Skeletal muscle tissue (tissue), 4 donors: ENCODE results near the gene PIGS. TPM values are rescaled to one million over a fixed set of nuclear protein-coding genes. Genes with fewer than 3 reads are reported as not detected.
"Not testable (repeated sequence)": the region's sequence is repeated elsewhere in the genome, so short reads cannot be mapped to it uniquely, and the experiment has no call there.

Experiments used
- H3K27ac ChIP-seq: one replicate; pipeline ENCODE4 v1.7.0; 2013; ENCODE audit warnings: mild to moderate bottlenecking, low read depth, low read length, inconsistent platforms
- H3K27me3 ChIP-seq, 3 donors: one replicate each; pipeline ENCODE4 v1.7.0; 2013; ENCODE audit warnings: low read length in 3 of 3; ENCODE audit not compliant: control insufficient read depth in 3 of 3, insufficient read depth in 3 of 3
- H3K36me3 ChIP-seq, 3 donors: one replicate each; pipeline ENCODE4 v1.7.0; 2013; ENCODE audit warnings: low read length in 3 of 3; ENCODE audit not compliant: control insufficient read depth in 3 of 3, insufficient read depth in 3 of 3
- H3K4me1 ChIP-seq, 3 donors: one replicate each; pipeline ENCODE4 v1.7.0; 2013; ENCODE audit warnings: low read length in 3 of 3, mild to moderate bottlenecking in 3 of 3; ENCODE audit not compliant: control insufficient read depth in 3 of 3, insufficient read depth in 3 of 3
- H3K4me3 ChIP-seq, 3 donors: one replicate each; pipeline ENCODE4 v1.7.0; 2013; ENCODE audit warnings: low read length in 3 of 3
- H3K9ac ChIP-seq, 3 donors: one replicate each; pipeline ENCODE4 v1.7.0; 2013; ENCODE audit warnings: low read length in 3 of 3, mild to moderate bottlenecking in 3 of 3, moderate library complexity in 2 of 3, low read depth in 1 of 3
- H3K9me3 ChIP-seq, 3 donors: one replicate each; pipeline ENCODE4 v1.7.0; 2013; ENCODE audit warnings: low read length in 3 of 3; ENCODE audit not compliant: control insufficient read depth in 3 of 3
- total RNA-seq: library from RNA; depleted of rRNA; stranded (reverse); fragments of >200 nt; gene quantifications from one replicate; pipeline ENCODE4 v1.2.3, GENCODE V29; 2014
- donor health status: Osteomylitis.

PIGS gene
- total RNA-seq, 1 donor from 2014 or later: 19.3 TPM

GRCh38 chr17:28604031-28604430 is 32.7 kb upstream of the PIGS start:
- not testable (repeated sequence) for H3K27ac ChIP-seq, H3K9me3 ChIP-seq, H3K27me3 ChIP-seq, H3K9ac ChIP-seq, H3K4me3 ChIP-seq, H3K36me3 ChIP-seq
- H3K4me1 ChIP-seq: peaks cover 7 to 10% (median 10%) of the 10 kb centered on the region in 3 donors

- peaks cover 0 to 3% (median 0%) of the 10 kb centered on the region in 3 donors for H3K27me3 ChIP-seq
Observed at GRCh38 chr17:28599311-28600184, 28.2 kb upstream of the PIGS start.

GRCh38 chr17:28598799-28599310 is 27.5 kb upstream of the PIGS start, which contains the start of gene SPAG5:
TSS of gene SPAG5 (minus strand) at chr17:28599025. CDS start at chr17:28598946, 79 bp downstream.
- Histone ChIP-seq H3K4me3 (peak within 1 kb of the TSS; percentile 67 to 94 (median 81)), H3K27ac (peak within 1 kb of the TSS; percentile 93), H3K9me3 (no peaks in the 10 kb centered on the region), H3K4me1 (peaks cover 15 to 19% (median 16%) of the 10 kb centered on the region in 3 donors), H3K9ac (peak within 1 kb of the TSS; percentile 83 to 90 (median 89)), H3K27me3 (peaks cover 0 to 3% (median 0%) of the 10 kb centered on the region in 3 donors), H3K36me3 (no peaks in the 10 kb centered on the region)

More at GRCh38 chr17:28599311-28600184, 28.2 kb upstream of the PIGS start:
- peak overlapping the region; percentile 67 to 94 (median 81) for H3K4me3 ChIP-seq
- H3K4me1 ChIP-seq: peaks cover 15 to 19% (median 16%) of the 10 kb centered on the region in 3 donors
- no peaks in the 10 kb centered on the region for H3K9me3 ChIP-seq
- no peaks in the 10 kb centered on the region for H3K36me3 ChIP-seq
- peak overlapping the region; percentile 83 to 90 (median 89) for H3K9ac ChIP-seq
- peak overlapping the region; percentile 93 for H3K27ac ChIP-seq

- peaks cover 15 to 19% (median 16%) of the 10 kb centered on the region in 3 donors for H3K4me1 ChIP-seq
- peak overlapping the region in 2 of 3 donors; percentile 45 to 53 for H3K9ac ChIP-seq
- H3K36me3 ChIP-seq: no peaks in the 10 kb centered on the region
- H3K27me3 ChIP-seq: peaks cover 0 to 3% (median 0%) of the 10 kb centered on the region in 3 donors
- H3K27ac ChIP-seq: no peak overlapping the region
- no peaks in the 10 kb centered on the region for H3K9me3 ChIP-seq
- peak overlapping the region; percentile 67 to 94 (median 81) for H3K4me3 ChIP-seq
Observed at GRCh38 chr17:28598389-28598788, 27.1 kb upstream of the PIGS start.

GRCh38 chr17:28597606-28598383 is 26.5 kb upstream of the PIGS start:
- Histone ChIP-seq H3K4me3 (peak overlapping the region in 2 of 3 donors; percentile 67 to 94), H3K9me3 (no peaks in the 10 kb centered on the region), H3K36me3 (no peaks in the 10 kb centered on the region), H3K27ac (no peak overlapping the region), H3K4me1 (peaks cover 15 to 19% (median 16%) of the 10 kb centered on the region in 3 donors), H3K27me3 (peaks cover 0 to 3% (median 0%) of the 10 kb centered on the region in 3 donors), H3K9ac (no peak overlapping the region)

GRCh38 chr17:28592260-28592659 is 20.9 kb upstream of the PIGS start:
- no peaks in the 10 kb centered on the region for H3K36me3 ChIP-seq

GRCh38 chr17:28585851-28586250 is 14.5 kb upstream of the PIGS start:
- Histone ChIP-seq H3K4me1 (no peaks in the 10 kb centered on the region), H3K9ac (no peak overlapping the region), H3K4me3 (no peak overlapping the region), H3K36me3 (peaks cover 7 to 10% (median 8%) of the 10 kb centered on the region in 3 donors), H3K9me3 (no peaks in the 10 kb centered on the region), H3K27me3 (no peaks in the 10 kb centered on the region), H3K27ac (no peak overlapping the region)

More at GRCh38 chr17:28592260-28592659, 20.9 kb upstream of the PIGS start:
- Histone ChIP-seq H3K27me3 (peaks cover 0 to under 1% (median 0%) of the 10 kb centered on the region in 3 donors), H3K4me3 (no peak overlapping the region), H3K27ac (no peak overlapping the region), H3K4me1 (no peaks in the 10 kb centered on the region), H3K9me3 (no peaks in the 10 kb centered on the region), H3K9ac (no peak overlapping the region)

GRCh38 chr17:28584434-28584833 is 13.1 kb upstream of the PIGS start:
- Histone ChIP-seq H3K9ac (no peak overlapping the region), H3K27ac (no peak overlapping the region), H3K4me1 (no peaks in the 10 kb centered on the region), H3K4me3 (no peak overlapping the region), H3K9me3 (no peaks in the 10 kb centered on the region), H3K36me3 (peaks cover 7 to 10% (median 8%) of the 10 kb centered on the region in 3 donors), H3K27me3 (no peaks in the 10 kb centered on the region)

- Histone ChIP-seq H3K4me1 (no peaks in the 10 kb centered on the region), H3K9ac (no peak overlapping the region), H3K36me3 (peaks cover 7 to 10% (median 8%) of the 10 kb centered on the region in 3 donors), H3K27ac (no peak overlapping the region), H3K4me3 (no peak overlapping the region), H3K9me3 (no peaks in the 10 kb centered on the region), H3K27me3 (no peaks in the 10 kb centered on the region)
Observed at GRCh38 chr17:28582513-28582912, 11.2 kb upstream of the PIGS start.
